GM04503 (cell line): ENCODE measurements around the gene PYGM.
"Not testable (repeated sequence)": the region's sequence is repeated elsewhere in the genome, so short reads cannot be mapped to it uniquely, and the experiment has no call there.

ENCODE experiments used
- DNase-seq: peaks from one replicate; pipeline ENCODE4 v3.0.0-alpha.2; 2012; ENCODE audit warnings: low read depth

Gene PYGM

DNA sequence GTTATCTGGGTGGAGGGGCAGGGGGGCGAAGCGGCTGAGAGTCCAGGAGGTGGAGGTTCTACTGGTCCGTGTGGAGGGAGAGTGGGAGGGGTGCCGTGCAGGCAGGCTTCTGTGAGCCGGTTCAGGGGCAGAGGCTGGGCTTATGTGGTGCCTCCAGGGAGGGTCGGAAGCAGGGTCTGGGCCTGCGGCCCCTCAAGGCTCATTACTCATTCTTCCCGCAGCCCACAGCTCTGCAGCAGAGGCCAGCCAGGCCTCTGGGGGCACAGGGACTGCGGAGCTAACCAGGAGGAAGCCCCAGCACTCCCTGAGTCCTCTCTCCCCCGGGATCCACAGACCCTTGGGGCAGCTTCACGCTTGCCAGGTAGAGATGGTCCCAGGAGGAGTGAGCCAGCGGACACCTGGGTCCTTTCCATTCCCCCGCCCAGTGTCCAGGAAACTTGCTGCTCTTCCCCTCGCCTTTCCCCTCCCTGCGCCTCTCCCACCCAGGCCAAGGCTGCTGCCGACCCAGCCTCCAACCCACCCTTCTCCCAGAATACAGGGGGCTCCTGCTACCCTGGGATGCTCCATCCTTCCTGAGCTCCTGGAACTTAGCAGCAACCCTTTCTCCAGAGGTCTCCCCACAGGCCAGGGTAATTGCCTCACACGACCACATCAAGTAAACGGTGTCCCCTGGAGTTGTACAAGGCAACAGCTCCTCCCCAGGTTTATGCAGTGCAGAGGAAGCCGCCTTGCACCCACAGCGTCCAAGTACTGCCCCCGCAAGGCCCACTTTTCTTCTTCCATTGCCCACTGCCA is 43.1 kb downstream of the PYGM start:
- no peak for DNase-seq

DNA sequence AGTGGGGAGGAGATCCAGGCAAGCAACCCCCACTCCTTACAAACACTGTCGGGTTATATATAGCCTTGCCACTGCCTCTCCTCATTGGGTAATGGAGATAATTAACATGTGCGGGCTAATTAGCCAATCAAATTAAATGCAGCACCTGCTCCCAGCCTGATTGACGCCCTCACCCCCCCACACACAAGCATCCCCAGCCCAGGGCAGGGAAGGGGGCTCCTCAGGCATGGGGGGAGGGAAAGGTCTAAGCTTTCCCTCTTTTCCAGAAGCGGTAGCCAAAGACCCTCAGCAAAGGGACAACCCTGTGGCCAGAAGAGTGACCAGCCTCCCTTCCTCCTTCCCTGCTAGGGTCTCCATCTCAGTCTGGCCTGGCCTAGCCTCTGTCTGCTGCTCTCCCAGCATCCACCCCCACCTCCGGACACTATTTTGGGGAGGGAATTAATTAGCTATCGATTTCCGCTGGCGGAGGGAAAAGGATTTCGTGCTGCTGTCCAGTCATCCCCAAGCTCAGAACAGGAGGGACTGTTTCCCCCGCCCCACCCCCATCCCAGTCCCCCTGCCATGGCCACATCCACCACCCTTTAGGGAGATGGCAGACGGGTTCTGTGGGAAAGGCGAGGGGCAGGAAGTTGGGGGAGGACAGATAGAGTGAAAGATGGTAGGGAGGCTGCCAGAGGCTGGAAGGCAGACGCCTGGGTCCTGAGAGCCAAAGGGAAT is 43.9 kb downstream of the PYGM start:
- DNase-seq = no peak

DNA sequence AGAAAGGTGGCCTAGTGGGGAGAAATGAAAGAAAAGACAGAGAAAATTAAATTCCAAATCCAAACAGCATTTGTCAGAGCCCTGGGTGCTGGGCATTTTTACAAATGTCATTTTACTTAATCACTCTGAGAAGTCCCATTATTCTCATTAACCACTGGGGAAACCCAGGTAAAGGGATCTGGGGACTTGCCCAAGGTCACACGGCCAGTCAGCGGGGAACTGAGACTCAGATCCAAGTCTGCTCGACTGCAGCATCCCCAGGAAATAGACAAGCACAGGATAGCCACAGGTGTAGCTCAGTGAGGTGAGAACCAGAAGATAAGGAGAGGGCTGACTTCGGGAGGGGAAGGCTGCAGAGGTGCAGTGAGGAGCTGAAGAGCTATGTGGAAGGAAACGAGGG is 44.7 kb downstream of the PYGM start:
- no peak for DNase-seq

DNA sequence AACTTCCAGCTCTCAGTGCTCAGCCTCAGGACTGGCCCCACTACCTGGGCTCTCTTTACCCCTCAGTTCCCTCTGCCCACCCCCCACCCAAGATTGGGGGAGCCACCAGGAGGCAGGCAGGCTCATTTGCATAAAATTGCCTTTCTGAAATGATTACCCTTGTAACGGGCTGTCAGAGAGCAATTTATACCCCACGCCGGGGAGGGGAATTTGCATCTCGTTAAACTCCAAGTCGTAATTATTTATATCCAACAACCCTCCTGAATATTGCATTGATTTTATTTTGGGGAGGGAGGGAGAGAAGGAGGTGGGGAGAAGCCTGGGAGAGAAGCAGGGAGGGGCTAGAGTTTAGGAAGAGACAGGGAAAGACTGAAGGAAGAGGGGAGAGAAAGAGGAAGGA is 45.1 kb downstream of the PYGM start:
- no peak for DNase-seq

DNA sequence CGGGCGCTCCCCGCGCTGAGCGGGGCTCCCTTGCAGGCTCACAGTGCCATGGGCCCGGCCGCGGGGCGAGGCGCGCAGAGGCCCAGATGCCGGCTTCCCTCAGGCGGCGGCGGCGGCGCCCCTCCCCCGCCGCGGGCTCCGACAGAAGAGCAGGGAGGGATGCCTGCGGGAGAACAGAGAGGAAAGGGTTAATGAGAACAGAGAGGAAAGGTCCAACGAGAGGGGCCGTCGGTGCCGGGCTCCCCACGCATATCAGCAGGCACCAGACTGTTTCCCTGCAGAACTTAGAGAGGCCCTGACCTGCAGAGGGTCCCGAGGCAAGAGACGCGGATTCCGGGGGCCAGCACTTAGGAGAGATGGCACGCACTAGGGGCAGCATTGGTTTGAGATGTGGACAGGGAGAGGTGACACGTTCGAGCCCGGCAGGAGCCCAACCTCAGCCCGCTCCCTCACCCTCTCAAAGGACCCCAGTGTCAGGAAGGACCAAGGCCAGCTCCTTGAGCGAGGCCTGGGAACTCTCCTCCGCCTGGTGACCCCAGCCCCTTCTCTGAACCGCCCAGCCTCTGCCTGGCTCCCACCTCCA is 45.9 kb downstream of the PYGM start:
- no peak for DNase-seq

- no peak for DNase-seq
These were observed 46.6 kb downstream of the PYGM start for GRCh38 chr11:64713016-64713707.

GRCh38 chr11:64712430-64713015 is 47.3 kb downstream of the PYGM start:
- no peak for DNase-seq

- DNase-seq = no peak
These were observed 47.8 kb downstream of the PYGM start for GRCh38 chr11:64711956-64712362.

- no peak for DNase-seq
These were observed 48.4 kb downstream of the PYGM start for GRCh38 chr11:64711138-64711955.

- DNase-seq = no peak
These were observed 49.2 kb downstream of the PYGM start for GRCh38 chr11:64710418-64711137.

DNA sequence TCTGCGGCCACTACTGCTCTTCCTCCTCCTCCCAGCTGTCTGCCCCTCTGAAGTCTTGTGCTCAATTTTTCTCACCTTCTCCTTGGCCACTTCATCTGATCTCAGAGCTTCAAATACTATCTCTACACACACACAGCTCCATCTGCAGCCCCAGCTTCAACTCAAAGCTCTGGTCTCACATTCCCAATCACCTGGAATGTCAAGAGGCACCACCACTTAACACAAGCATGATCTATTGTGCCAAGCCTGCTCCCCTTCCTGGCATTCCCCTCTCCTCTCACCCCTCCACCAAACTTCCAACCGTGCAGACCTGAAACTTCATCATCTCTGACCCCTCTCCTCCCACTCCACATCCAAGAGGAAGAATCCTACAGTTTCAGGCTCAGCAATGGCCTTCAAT is 54.3 kb downstream of the PYGM start:
- DNase-seq = no peak

DNA sequence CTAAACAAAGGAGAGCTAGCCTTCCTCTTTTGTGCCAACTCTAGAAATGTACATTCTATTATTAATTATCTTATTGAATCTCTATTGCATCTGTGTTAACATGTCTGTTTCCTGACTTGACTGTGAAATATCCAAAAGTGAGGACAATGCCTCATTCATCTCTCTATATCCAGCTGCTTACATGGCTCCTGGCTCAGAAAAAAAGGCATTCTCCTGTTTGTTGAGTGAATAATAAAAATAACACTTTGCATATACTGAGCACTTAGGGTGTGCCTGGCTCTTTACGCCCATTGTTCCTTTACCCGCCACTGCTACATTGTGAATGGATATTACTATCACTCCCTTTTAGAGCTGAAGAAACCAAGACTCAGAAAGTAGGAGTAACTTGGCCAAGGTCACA is 56.7 kb downstream of the PYGM start:
- no peak for DNase-seq

- DNase-seq = not testable (repeated sequence)
These were observed 57.8 kb downstream of the PYGM start for GRCh38 chr11:64701956-64702355.

GRCh38 chr11:64698427-64698826 is 61.3 kb downstream of the PYGM start:
- DNase-seq = no peak

DNA sequence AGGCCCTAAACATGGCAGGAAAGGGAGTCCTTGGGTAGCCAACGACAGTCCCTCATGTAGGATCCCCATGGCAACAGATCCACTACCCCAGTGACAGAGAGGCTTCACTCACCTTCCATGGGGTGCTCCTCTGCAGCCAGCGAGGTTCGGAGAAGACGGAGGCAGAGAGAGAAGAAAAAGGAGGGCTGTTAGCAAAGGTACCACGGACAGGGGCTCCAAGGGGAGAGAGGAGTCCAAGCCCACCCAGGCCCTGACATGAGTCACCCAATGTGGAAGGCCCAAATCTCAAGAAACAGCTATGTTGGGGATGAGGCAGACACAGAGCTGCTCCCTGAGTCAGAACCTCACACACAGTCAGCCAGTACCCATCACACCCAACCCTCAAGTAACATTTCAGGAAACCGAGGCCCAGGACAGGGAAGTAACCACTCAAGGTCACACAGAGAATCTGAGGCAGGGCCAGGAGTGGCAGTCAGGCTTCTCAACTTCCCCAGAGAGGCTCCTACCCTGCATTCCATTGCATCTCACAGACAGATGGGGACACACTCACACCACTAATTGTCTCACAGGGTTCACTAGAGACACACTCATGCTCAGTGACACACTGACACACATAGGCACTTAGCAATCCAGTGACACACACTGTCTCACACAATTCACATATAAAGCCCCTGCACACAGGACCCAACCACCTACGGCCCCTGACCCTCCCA is 62.0 kb downstream of the PYGM start:
- DNase-seq = no peak
